ENCODE measurements around the gene FTH1.
"Not testable (repeated sequence)": the region's sequence is repeated elsewhere in the genome, so short reads cannot be mapped to it uniquely, and the experiment has no call there.

Gene FTH1

GRCh38 chr11:61963282-61964057 lies 4.0 kb downstream of the FTH1 start:
- no peak for DNase-seq

GRCh38 chr11:61963016-61963281 lies 4.5 kb downstream of the FTH1 start:
- no peak for DNase-seq

GRCh38 chr11:61962213-61963015 lies 5.0 kb downstream of the FTH1 start:
- DNase-seq = no peak

- peak; percentile 42 for DNase-seq
Observed at GRCh38 chr11:61961570-61962212, 5.7 kb downstream of the FTH1 start.

- no peak for DNase-seq
Observed at GRCh38 chr11:61960532-61960931, 6.9 kb downstream of the FTH1 start.

- no peak for DNase-seq
Observed at GRCh38 chr11:61959678-61960077, 7.8 kb downstream of the FTH1 start.

- DNase-seq = no peak
Observed at GRCh38 chr11:61959114-61959513, 8.3 kb downstream of the FTH1 start.

GRCh38 chr11:61958590-61958989 lies 8.8 kb downstream of the FTH1 start:
- DNase-seq = no peak

- no peak for DNase-seq
Observed at GRCh38 chr11:61957021-61957770, 10.2 kb downstream of the FTH1 start.

- DNase-seq = no peak
Observed at GRCh38 chr11:61956191-61957020, 11.0 kb downstream of the FTH1 start.

GRCh38 chr11:61955422-61956135 lies 11.9 kb downstream of the FTH1 start:
- no peak for DNase-seq

- peak; percentile 87 for DNase-seq
Observed at GRCh38 chr11:61954851-61955421, 12.5 kb downstream of the FTH1 start.

- peak; percentile 84 for DNase-seq
Observed at GRCh38 chr11:61954106-61954850, 13.2 kb downstream of the FTH1 start.

GRCh38 chr11:61953632-61954031 lies 13.8 kb downstream of the FTH1 start:
- not testable (repeated sequence) for DNase-seq

GRCh38 chr11:61952882-61953281 lies 14.6 kb downstream of the FTH1 start:
- no peak for DNase-seq

GRCh38 chr11:61951484-61952135 lies 15.8 kb downstream of the FTH1 start:
- no peak for DNase-seq

GRCh38 chr11:61950035-61950547 lies 17.3 kb downstream of the FTH1 start, which contains the start of gene BEST1:
Gene BEST1 (plus strand): TSS chr11:61950351. CDS start chr11:61951807, 1,456 bp downstream.
- no peak for DNase-seq

- peak; percentile 96 for DNase-seq
Observed at GRCh38 chr11:61949169-61950034, 18.0 kb downstream of the FTH1 start.

Measured in fibroblast of skin of right biceps (primary cell).